IPS-20b (cell line): ENCODE data around the gene NAA10.
A peak's percentile ranks its signal among the peaks of the same experiment; 100 is the strongest.

Experiments
- H3K27ac ChIP-seq: one replicate; pipeline ENCODE4 v1.5.1; 2013; ENCODE audit warnings: low read length
- H3K27me3 ChIP-seq: 2 replicates; pipeline ENCODE4 v1.6.1; 2013; ENCODE audit warnings: mild to moderate bottlenecking, low read length, inconsistent platforms; ENCODE audit not compliant: insufficient read depth
- H3K36me3 ChIP-seq: 2 replicates; pipeline ENCODE4 v1.6.1; 2013; ENCODE audit warnings: low read depth, mild to moderate bottlenecking, inconsistent platforms, low read length, moderate library complexity; ENCODE audit not compliant: insufficient read depth
- H3K4me1 ChIP-seq: 2 replicates; pipeline ENCODE4 v1.6.1; 2013; ENCODE audit warnings: mild to moderate bottlenecking, control low read depth, inconsistent platforms, low read length, moderate library complexity; ENCODE audit not compliant: insufficient read depth
- H3K4me3 ChIP-seq: 2 replicates; pipeline ENCODE4 v1.5.1; 2013; ENCODE audit warnings: mild to moderate bottlenecking, low read length, inconsistent platforms
- H3K9ac ChIP-seq: 2 replicates; pipeline ENCODE4 v1.6.1; 2013; ENCODE audit warnings: low read depth, mild to moderate bottlenecking, inconsistent platforms, low read length, moderate library complexity
- H3K9me3 ChIP-seq: 2 replicates; pipeline ENCODE4 v1.6.1; 2013; ENCODE audit warnings: mild to moderate bottlenecking, low read depth, low read length, inconsistent platforms; ENCODE audit not compliant: insufficient read depth

The NAA10 gene

DNA sequence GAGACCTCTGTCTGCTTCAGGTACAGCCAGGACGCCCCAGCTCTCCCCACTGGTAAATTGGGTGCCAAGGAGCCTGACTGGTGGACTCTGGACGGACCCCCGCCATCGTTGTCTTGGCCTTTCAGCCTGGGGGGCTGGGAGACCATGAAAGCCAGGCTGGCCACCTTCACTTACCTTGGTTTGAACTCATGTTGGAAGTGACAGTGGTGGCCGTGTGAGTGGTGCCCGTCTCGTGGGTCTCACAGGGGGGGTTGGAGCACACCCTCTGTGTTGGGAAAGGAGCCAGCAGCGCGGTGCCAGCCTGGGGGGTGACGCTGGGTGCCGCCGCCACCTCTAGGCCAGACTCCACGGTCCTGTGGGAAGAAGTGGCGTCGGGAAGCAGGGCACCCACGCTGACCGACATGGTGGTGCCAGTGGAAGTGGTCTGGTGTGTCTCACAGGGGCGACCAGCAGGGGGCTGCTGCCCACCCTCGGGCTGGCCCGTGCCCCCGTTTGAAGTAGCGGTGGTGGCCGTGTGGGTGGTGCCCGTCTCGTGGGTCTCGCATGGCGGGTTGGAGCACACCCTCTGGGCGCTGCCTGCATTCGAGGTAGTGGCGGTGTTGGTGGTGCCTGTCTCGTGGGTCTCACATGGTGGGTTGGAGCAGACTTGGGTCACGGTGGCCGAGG is 19.2 kb upstream of the NAA10 start:
- no peak overlapping the region for H3K4me3 ChIP-seq
- no peaks in the 10 kb centered on the region for H3K27me3 ChIP-seq
- no peak overlapping the region for H3K9ac ChIP-seq
- H3K9me3 ChIP-seq = no peaks in the 10 kb centered on the region
- peaks cover 96% of the 10 kb centered on the region for H3K36me3 ChIP-seq
- no peaks in the 10 kb centered on the region for H3K4me1 ChIP-seq
- H3K27ac ChIP-seq = no peak overlapping the region

GRCh38 chrX:153953342-153953830 is 18.5 kb upstream of the NAA10 start:
- no peaks in the 10 kb centered on the region for H3K9me3 ChIP-seq
- H3K9ac ChIP-seq = peak overlapping the region; percentile 58; the same call in 1 of the 2 replicates
- H3K4me3 ChIP-seq = no peak overlapping the region
- peaks cover 93% of the 10 kb centered on the region for H3K36me3 ChIP-seq
- H3K4me1 ChIP-seq = no peaks in the 10 kb centered on the region
- H3K27ac ChIP-seq = peak overlapping the region; percentile 88
- H3K27me3 ChIP-seq = no peaks in the 10 kb centered on the region

GRCh38 chrX:153952373-153953026 is 17.7 kb upstream of the NAA10 start:
- peak overlapping the region; percentile 58; the same call in 1 of the 2 replicates for H3K9ac ChIP-seq
- no peak overlapping the region for H3K4me3 ChIP-seq
- no peaks in the 10 kb centered on the region for H3K27me3 ChIP-seq
- H3K9me3 ChIP-seq = no peaks in the 10 kb centered on the region
- peaks cover 91% of the 10 kb centered on the region for H3K36me3 ChIP-seq
- no peaks in the 10 kb centered on the region for H3K4me1 ChIP-seq
- H3K27ac ChIP-seq = peak overlapping the region; percentile 88

GRCh38 chrX:153951683-153952372 is 17.0 kb upstream of the NAA10 start:
- Histone ChIP-seq H3K4me1 (no peaks in the 10 kb centered on the region), H3K27me3 (no peaks in the 10 kb centered on the region), H3K36me3 (peaks cover 86% of the 10 kb centered on the region), H3K9me3 (no peaks in the 10 kb centered on the region), H3K27ac (no peak overlapping the region), H3K9ac (no peak overlapping the region), H3K4me3 (no peak overlapping the region)

- Histone ChIP-seq H3K36me3 (peaks cover 69% of the 10 kb centered on the region), H3K27ac (no peak overlapping the region), H3K27me3 (no peaks in the 10 kb centered on the region), H3K9me3 (no peaks in the 10 kb centered on the region), H3K9ac (no peak overlapping the region), H3K4me1 (no peaks in the 10 kb centered on the region), H3K4me3 (no peak overlapping the region)
Observed at GRCh38 chrX:153950127-153950526, 15.3 kb upstream of the NAA10 start.

- no peak overlapping the region for H3K27ac ChIP-seq
- no peaks in the 10 kb centered on the region for H3K27me3 ChIP-seq
- no peak overlapping the region for H3K4me3 ChIP-seq
- no peak overlapping the region for H3K9ac ChIP-seq
- H3K9me3 ChIP-seq = no peaks in the 10 kb centered on the region
- no peaks in the 10 kb centered on the region for H3K4me1 ChIP-seq
- H3K36me3 ChIP-seq = peaks cover 61% of the 10 kb centered on the region
Observed at GRCh38 chrX:153948847-153949805, 14.3 kb upstream of the NAA10 start.

DNA sequence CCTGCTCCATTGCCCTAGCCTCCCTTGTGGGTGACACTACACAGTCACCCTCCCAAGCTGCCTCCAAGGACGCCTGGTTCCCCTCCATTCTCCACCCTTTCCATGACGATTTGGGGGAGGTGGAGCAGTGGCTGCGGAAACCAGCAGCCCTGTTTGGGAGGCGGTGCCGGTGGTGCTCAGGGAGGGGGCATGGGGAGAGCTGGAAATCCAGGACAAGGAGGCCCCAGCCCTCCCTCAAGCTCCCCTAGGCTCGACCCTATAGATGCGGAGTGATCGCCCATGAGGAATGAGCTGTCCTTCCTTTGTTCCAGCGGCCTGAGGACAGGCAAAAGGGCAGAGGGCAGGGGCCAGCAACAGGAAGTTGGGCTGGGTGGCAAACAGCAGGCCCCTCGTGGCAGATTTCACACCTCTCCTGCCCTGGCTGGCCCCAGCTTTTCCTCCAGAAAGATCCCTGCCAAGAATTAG is 13.2 kb upstream of the NAA10 start:
- H3K4me3 ChIP-seq = no peak overlapping the region
- H3K36me3 ChIP-seq = peaks cover 51% of the 10 kb centered on the region
- H3K4me1 ChIP-seq = no peaks in the 10 kb centered on the region
- H3K9ac ChIP-seq = no peak overlapping the region; the same call in 1 of the 2 replicates
- H3K9me3 ChIP-seq = no peaks in the 10 kb centered on the region
- no peaks in the 10 kb centered on the region for H3K27me3 ChIP-seq
- no peak overlapping the region for H3K27ac ChIP-seq

GRCh38 chrX:153947009-153947769 is 12.4 kb upstream of the NAA10 start:
- peaks cover 43% of the 10 kb centered on the region for H3K36me3 ChIP-seq
- no peak overlapping the region for H3K27ac ChIP-seq
- no peaks in the 10 kb centered on the region for H3K4me1 ChIP-seq
- no peak overlapping the region for H3K9ac ChIP-seq
- no peaks in the 10 kb centered on the region for H3K27me3 ChIP-seq
- H3K9me3 ChIP-seq = no peaks in the 10 kb centered on the region
- H3K4me3 ChIP-seq = no peak overlapping the region

GRCh38 chrX:153945956-153946943 is 11.4 kb upstream of the NAA10 start:
- H3K4me3 ChIP-seq = no peak overlapping the region
- no peak overlapping the region for H3K9ac ChIP-seq
- no peaks in the 10 kb centered on the region for H3K27me3 ChIP-seq
- H3K9me3 ChIP-seq = no peaks in the 10 kb centered on the region
- peaks cover 33% of the 10 kb centered on the region for H3K36me3 ChIP-seq
- H3K4me1 ChIP-seq = no peaks in the 10 kb centered on the region; the same call in 1 of the 2 replicates
- no peak overlapping the region for H3K27ac ChIP-seq

GRCh38 chrX:153944800-153945150 is 9.9 kb upstream of the NAA10 start:
- H3K9ac ChIP-seq = no peak overlapping the region
- no peak overlapping the region for H3K27ac ChIP-seq
- peaks cover 19% of the 10 kb centered on the region for H3K36me3 ChIP-seq
- H3K4me1 ChIP-seq = peaks cover 3% of the 10 kb centered on the region; the same call in 1 of the 2 replicates
- H3K9me3 ChIP-seq = no peaks in the 10 kb centered on the region
- H3K27me3 ChIP-seq = no peaks in the 10 kb centered on the region
- no peak overlapping the region for H3K4me3 ChIP-seq
